WTC11 (cell line): ENCODE measurements around the gene HAUS6. TPM values are rescaled to one million over a fixed set of nuclear protein-coding genes. Genes with fewer than 3 reads are reported as not detected.

Experiments
- ATAC-seq: fragments of 200-7000 bp; cut with Tn5 transposase; 2 replicates; pipeline ENCODE4 v1.10.0; 2021; ENCODE audit warnings: mild to moderate bottlenecking, moderate library complexity
- CTCF ChIA-PET: fragments of 300-600 bp; sonication (Branson Sonifier 250); formaldehyde crosslinking; loops from one replicate; lab custom pipeline; 2021; ENCODE audit warnings: antibody characterized with exemption; lab: Charles Lee
- POLR2A ChIA-PET: fragments of 350-600 bp; sonication (Branson Sonifier 250); formaldehyde crosslinking; loops from one replicate; lab custom pipeline; 2021; ENCODE audit warnings: antibody characterized with exemption; lab: Charles Lee
- DNase-seq: peaks from one replicate; pipeline ENCODE4 v3.0.0; 2021; ENCODE audit warnings: low spot score
- H3K27ac Mint-ChIP-seq: 2 replicates; pipeline ENCODE4 v1.8.0; 2021; ENCODE audit warnings: mixed read lengths
- H3K27me3 Mint-ChIP-seq: 2 replicates; pipeline ENCODE4 v1.8.0; 2021; ENCODE audit warnings: low read depth, mild to moderate bottlenecking, moderate library complexity, mixed read lengths
- H3K36me3 Mint-ChIP-seq: 2 replicates; pipeline ENCODE4 v1.8.0; 2021; ENCODE audit warnings: mixed read lengths
- H3K4me1 Mint-ChIP-seq: 2 replicates; pipeline ENCODE4 v1.8.0; 2022; ENCODE audit warnings: mixed read lengths
- H3K4me3 Mint-ChIP-seq: 2 replicates; pipeline ENCODE4 v1.8.0; 2021; ENCODE audit warnings: mild to moderate bottlenecking, moderate library complexity, mixed read lengths
- H3K9me3 Mint-ChIP-seq: 2 replicates; pipeline ENCODE4 v1.8.0; 2021; ENCODE audit warnings: mixed read lengths
- ELF4 ChIP-seq: sonication (generic); formaldehyde crosslinking; IDR thresholded peaks from 2 replicates; pipeline ENCODE4 v1.8.1; 2022; ENCODE audit warnings: low read depth, mild to moderate bottlenecking, moderate library complexity, missing genetic modification reagents
- ESRRA ChIP-seq: sonication (generic); formaldehyde crosslinking; IDR thresholded peaks from 2 replicates; pipeline ENCODE4 v1.8.1; 2022; ENCODE audit warnings: mild to moderate bottlenecking, missing genetic modification reagents, borderline replicate concordance
- ETV6 ChIP-seq: sonication (generic); formaldehyde crosslinking; IDR thresholded peaks from 2 replicates; pipeline ENCODE4 v1.8.1; 2022; ENCODE audit warnings: mild to moderate bottlenecking, missing genetic modification reagents
- KAT7 ChIP-seq: sonication (generic); formaldehyde crosslinking; IDR thresholded peaks from 2 replicates; pipeline ENCODE4 v1.8.1; 2023; ENCODE audit warnings: missing genetic modification reagents, mild to moderate bottlenecking, borderline replicate concordance
- MXD4 ChIP-seq: fragments of 250-450 bp; sonication (Bioruptor Pico); IDR thresholded peaks from 2 replicates; pipeline ENCODE4 v1.8.0; 2021; ENCODE audit warnings: mild to moderate bottlenecking, moderate library complexity, borderline replicate concordance
- NFE2L1 ChIP-seq: sonication (generic); formaldehyde crosslinking; IDR thresholded peaks from 2 replicates; pipeline ENCODE4 v1.8.1; 2023; ENCODE audit warnings: missing genetic modification reagents
- RELA ChIP-seq: sonication (generic); formaldehyde crosslinking; IDR thresholded peaks from 2 replicates; pipeline ENCODE4 v1.8.1; 2022; ENCODE audit warnings: missing genetic modification reagents, mild to moderate bottlenecking, borderline replicate concordance
- SMAD4 ChIP-seq: sonication (generic); formaldehyde crosslinking; IDR thresholded peaks from 2 replicates; pipeline ENCODE4 v1.8.0; 2022; ENCODE audit warnings: mild to moderate bottlenecking, missing genetic modification reagents
- SP1 ChIP-seq: sonication (generic); formaldehyde crosslinking; conservative IDR thresholded peaks from 2 replicates; pipeline ENCODE4 v1.8.1; 2022; ENCODE audit warnings: missing genetic modification reagents
- TCF7 ChIP-seq: sonication (generic); formaldehyde crosslinking; IDR thresholded peaks from 2 replicates; pipeline ENCODE4 v1.8.0; 2022; ENCODE audit warnings: mild to moderate bottlenecking, low read depth, missing genetic modification reagents, moderate library complexity
- TEAD4 ChIP-seq: sonication (generic); formaldehyde crosslinking; IDR thresholded peaks from 2 replicates; pipeline ENCODE4 v1.8.0; 2022; ENCODE audit warnings: mild to moderate bottlenecking, missing genetic modification reagents
- ZNF121 ChIP-seq: sonication (generic); formaldehyde crosslinking; IDR thresholded peaks from 2 replicates; pipeline ENCODE4 v1.8.0; 2023; ENCODE audit warnings: missing genetic modification reagents
- ZNF219 ChIP-seq: sonication (generic); formaldehyde crosslinking; IDR thresholded peaks from 2 replicates; pipeline ENCODE4 v1.8.0; 2023; ENCODE audit warnings: missing genetic modification reagents, mild to moderate bottlenecking, borderline replicate concordance
- ZNF317 ChIP-seq: sonication (generic); formaldehyde crosslinking; IDR thresholded peaks from 2 replicates; pipeline ENCODE4 v1.8.1; 2023; ENCODE audit warnings: low read depth, mild to moderate bottlenecking, moderate library complexity, missing genetic modification reagents, borderline replicate concordance
- ZNF423 ChIP-seq: fragments of 250-450 bp; sonication (Bioruptor Pico); IDR thresholded peaks from 2 replicates; pipeline ENCODE4 v2.1.2; 2022; ENCODE audit warnings: mild to moderate bottlenecking, moderate library complexity
- total RNA-seq: library from RNA; stranded (reverse); gene quantifications from 3 replicates; pipeline ENCODE4 v1.2.3, GENCODE V29; 2021
- TF ChIP-seq, protein P1 (sequence below): sonication (generic); formaldehyde crosslinking; IDR thresholded peaks from 2 replicates; pipeline ENCODE4 v1.8.0; 2022; ENCODE audit warnings: mild to moderate bottlenecking, missing genetic modification reagents
- TF ChIP-seq, protein P2 (sequence below): fragments of 250-450 bp; sonication (Bioruptor Pico); IDR thresholded peaks from 2 replicates; pipeline ENCODE4 v1.9.0; 2021; ENCODE audit warnings: mild to moderate bottlenecking
- TF ChIP-seq, protein P3 (sequence below): sonication (generic); formaldehyde crosslinking; conservative IDR thresholded peaks from 2 replicates; pipeline ENCODE4 v1.8.1; 2022; ENCODE audit warnings: mild to moderate bottlenecking, missing genetic modification reagents
- TF ChIP-seq, protein P4 (sequence below): sonication (generic); formaldehyde crosslinking; IDR thresholded peaks from 2 replicates; pipeline ENCODE4 v1.8.0; 2023; ENCODE audit warnings: mild to moderate bottlenecking, missing genetic modification reagents
- TF ChIP-seq, protein P5 (sequence below): sonication (generic); formaldehyde crosslinking; IDR thresholded peaks from 2 replicates; pipeline ENCODE4 v1.8.1; 2022; ENCODE audit warnings: low read depth, missing genetic modification reagents, borderline replicate concordance
- TF ChIP-seq, protein P6 (sequence below): fragments of 250-450 bp; sonication (Bioruptor Pico); IDR thresholded peaks from 2 replicates; pipeline ENCODE4 v1.8.0; 2021; ENCODE audit warnings: mild to moderate bottlenecking
- TF ChIP-seq, protein P7 (sequence below): fragments of 250-450 bp; sonication (Bioruptor Pico); IDR thresholded peaks from 2 replicates; pipeline ENCODE4 v1.9.0; 2021; ENCODE audit warnings: mild to moderate bottlenecking, borderline replicate concordance
- TF ChIP-seq, protein P8 (sequence below): fragments of 250-450 bp; sonication (Bioruptor Pico); IDR thresholded peaks from 2 replicates; pipeline ENCODE4 v2.1.2; 2022; ENCODE audit warnings: mild to moderate bottlenecking, moderate library complexity

The HAUS6 gene
- total RNA-seq, 1 experiment from 2014 or later = 43.3 TPM

DNA sequence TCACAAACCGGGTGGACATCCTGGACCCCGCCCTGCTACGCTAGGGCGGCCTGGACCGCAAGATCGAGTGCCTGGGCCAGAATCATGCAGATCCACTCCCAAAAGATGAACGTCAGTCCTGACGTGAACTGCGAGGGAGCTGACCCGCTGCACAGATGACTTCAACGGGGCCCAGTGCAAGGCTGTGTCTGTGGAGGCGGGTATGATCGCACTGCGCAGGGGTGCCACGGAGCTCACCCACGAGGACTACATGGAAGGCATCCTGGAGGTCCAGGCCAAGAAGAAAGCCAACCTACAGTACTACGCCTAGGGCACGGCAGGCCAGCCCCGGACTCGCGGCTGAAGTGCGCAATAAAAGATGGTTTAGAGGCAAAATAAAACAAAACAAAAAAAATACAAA is 74.9 kb downstream of the HAUS6 start (continued):
- TF ChIP-seq, protein P1, sequence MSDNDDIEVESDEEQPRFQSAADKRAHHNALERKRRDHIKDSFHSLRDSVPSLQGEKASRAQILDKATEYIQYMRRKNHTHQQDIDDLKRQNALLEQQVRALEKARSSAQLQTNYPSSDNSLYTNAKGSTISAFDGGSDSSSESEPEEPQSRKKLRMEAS (CRISPR knock-in tag) = no peak
- TF ChIP-seq, protein P2, sequence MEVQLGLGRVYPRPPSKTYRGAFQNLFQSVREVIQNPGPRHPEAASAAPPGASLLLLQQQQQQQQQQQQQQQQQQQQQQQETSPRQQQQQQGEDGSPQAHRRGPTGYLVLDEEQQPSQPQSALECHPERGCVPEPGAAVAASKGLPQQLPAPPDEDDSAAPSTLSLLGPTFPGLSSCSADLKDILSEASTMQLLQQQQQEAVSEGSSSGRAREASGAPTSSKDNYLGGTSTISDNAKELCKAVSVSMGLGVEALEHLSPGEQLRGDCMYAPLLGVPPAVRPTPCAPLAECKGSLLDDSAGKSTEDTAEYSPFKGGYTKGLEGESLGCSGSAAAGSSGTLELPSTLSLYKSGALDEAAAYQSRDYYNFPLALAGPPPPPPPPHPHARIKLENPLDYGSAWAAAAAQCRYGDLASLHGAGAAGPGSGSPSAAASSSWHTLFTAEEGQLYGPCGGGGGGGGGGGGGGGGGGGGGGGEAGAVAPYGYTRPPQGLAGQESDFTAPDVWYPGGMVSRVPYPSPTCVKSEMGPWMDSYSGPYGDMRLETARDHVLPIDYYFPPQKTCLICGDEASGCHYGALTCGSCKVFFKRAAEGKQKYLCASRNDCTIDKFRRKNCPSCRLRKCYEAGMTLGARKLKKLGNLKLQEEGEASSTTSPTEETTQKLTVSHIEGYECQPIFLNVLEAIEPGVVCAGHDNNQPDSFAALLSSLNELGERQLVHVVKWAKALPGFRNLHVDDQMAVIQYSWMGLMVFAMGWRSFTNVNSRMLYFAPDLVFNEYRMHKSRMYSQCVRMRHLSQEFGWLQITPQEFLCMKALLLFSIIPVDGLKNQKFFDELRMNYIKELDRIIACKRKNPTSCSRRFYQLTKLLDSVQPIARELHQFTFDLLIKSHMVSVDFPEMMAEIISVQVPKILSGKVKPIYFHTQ (CRISPR knock-in tag) = no peak
- TF ChIP-seq ELF4 (no peak), ETV6 (CRISPR knock-in tag) (no peak), TEAD4 (no peak), ESRRA (no peak)
- TF ChIP-seq, protein P3, sequence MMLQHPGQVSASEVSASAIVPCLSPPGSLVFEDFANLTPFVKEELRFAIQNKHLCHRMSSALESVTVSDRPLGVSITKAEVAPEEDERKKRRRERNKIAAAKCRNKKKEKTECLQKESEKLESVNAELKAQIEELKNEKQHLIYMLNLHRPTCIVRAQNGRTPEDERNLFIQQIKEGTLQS = no peak

DNA sequence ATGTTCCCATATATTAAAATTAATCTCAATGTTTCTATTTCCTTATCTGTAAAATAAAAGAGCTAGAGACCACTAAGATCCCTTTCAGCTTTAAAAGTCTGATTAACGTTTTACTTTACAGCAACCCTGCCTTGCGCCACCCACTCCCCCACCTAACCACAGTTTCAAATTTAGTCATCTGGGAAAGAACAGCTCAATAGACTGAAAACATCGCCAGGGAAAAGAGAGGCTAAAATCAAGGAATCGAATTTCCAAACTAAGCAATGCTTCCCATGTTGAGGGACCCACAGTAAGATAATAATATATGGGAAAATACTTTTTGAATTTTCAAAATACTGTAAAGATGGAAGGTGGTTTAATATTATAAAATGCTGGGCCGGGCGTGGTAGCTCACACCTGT is 76.3 kb downstream of the HAUS6 start:
- Mint-ChIP-seq H3K27me3 (peaks cover 4% of the 10 kb centered on the region; the same call in 1 of the 2 replicates), H3K36me3 (peaks cover 7% of the 10 kb centered on the region; the same call in 1 of the 2 replicates), H3K27ac (no peak overlapping the region), H3K4me3 (no peak overlapping the region), H3K4me1 (no peaks in the 10 kb centered on the region), H3K9me3 (peaks cover 14% of the 10 kb centered on the region)
- CTCF ChIA-PET = interaction anchor here (1.0 to 1.2 kb wide), 2 partner anchors 431 to 438 kb away, joined by 3 read pairs; no protein-coding TSS in a partner anchor
- POLR2A ChIA-PET = no interaction called here
- DNase-seq = no peak
- no peak for ATAC-seq
- TF ChIP-seq ESRRA (no peak), ZNF317 (CRISPR knock-in tag) (no peak), ZNF423 (CRISPR knock-in tag) (no peak), KAT7 (CRISPR knock-in tag) (no peak), ZNF121 (no peak), SP1 (CRISPR knock-in tag) (no peak), MXD4 (no peak), SMAD4 (CRISPR knock-in tag) (no peak), NFE2L1 (CRISPR knock-in tag) (no peak), RELA (CRISPR knock-in tag) (no peak), TCF7 (no peak), ZNF219 (CRISPR knock-in tag) (no peak)
- TF ChIP-seq, protein P4, sequence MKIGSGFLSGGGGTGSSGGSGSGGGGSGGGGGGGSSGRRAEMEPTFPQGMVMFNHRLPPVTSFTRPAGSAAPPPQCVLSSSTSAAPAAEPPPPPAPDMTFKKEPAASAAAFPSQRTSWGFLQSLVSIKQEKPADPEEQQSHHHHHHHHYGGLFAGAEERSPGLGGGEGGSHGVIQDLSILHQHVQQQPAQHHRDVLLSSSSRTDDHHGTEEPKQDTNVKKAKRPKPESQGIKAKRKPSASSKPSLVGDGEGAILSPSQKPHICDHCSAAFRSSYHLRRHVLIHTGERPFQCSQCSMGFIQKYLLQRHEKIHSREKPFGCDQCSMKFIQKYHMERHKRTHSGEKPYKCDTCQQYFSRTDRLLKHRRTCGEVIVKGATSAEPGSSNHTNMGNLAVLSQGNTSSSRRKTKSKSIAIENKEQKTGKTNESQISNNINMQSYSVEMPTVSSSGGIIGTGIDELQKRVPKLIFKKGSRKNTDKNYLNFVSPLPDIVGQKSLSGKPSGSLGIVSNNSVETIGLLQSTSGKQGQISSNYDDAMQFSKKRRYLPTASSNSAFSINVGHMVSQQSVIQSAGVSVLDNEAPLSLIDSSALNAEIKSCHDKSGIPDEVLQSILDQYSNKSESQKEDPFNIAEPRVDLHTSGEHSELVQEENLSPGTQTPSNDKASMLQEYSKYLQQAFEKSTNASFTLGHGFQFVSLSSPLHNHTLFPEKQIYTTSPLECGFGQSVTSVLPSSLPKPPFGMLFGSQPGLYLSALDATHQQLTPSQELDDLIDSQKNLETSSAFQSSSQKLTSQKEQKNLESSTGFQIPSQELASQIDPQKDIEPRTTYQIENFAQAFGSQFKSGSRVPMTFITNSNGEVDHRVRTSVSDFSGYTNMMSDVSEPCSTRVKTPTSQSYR (CRISPR knock-in tag) = no peak
- TF ChIP-seq, protein P5, sequence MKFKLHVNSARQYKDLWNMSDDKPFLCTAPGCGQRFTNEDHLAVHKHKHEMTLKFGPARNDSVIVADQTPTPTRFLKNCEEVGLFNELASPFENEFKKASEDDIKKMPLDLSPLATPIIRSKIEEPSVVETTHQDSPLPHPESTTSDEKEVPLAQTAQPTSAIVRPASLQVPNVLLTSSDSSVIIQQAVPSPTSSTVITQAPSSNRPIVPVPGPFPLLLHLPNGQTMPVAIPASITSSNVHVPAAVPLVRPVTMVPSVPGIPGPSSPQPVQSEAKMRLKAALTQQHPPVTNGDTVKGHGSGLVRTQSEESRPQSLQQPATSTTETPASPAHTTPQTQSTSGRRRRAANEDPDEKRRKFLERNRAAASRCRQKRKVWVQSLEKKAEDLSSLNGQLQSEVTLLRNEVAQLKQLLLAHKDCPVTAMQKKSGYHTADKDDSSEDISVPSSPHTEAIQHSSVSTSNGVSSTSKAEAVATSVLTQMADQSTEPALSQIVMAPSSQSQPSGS (CRISPR knock-in tag) = no peak
- TF ChIP-seq, protein P6, sequence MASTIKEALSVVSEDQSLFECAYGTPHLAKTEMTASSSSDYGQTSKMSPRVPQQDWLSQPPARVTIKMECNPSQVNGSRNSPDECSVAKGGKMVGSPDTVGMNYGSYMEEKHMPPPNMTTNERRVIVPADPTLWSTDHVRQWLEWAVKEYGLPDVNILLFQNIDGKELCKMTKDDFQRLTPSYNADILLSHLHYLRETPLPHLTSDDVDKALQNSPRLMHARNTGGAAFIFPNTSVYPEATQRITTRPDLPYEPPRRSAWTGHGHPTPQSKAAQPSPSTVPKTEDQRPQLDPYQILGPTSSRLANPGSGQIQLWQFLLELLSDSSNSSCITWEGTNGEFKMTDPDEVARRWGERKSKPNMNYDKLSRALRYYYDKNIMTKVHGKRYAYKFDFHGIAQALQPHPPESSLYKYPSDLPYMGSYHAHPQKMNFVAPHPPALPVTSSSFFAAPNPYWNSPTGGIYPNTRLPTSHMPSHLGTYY (CRISPR knock-in tag) = no peak
- TF ChIP-seq, protein P7, sequence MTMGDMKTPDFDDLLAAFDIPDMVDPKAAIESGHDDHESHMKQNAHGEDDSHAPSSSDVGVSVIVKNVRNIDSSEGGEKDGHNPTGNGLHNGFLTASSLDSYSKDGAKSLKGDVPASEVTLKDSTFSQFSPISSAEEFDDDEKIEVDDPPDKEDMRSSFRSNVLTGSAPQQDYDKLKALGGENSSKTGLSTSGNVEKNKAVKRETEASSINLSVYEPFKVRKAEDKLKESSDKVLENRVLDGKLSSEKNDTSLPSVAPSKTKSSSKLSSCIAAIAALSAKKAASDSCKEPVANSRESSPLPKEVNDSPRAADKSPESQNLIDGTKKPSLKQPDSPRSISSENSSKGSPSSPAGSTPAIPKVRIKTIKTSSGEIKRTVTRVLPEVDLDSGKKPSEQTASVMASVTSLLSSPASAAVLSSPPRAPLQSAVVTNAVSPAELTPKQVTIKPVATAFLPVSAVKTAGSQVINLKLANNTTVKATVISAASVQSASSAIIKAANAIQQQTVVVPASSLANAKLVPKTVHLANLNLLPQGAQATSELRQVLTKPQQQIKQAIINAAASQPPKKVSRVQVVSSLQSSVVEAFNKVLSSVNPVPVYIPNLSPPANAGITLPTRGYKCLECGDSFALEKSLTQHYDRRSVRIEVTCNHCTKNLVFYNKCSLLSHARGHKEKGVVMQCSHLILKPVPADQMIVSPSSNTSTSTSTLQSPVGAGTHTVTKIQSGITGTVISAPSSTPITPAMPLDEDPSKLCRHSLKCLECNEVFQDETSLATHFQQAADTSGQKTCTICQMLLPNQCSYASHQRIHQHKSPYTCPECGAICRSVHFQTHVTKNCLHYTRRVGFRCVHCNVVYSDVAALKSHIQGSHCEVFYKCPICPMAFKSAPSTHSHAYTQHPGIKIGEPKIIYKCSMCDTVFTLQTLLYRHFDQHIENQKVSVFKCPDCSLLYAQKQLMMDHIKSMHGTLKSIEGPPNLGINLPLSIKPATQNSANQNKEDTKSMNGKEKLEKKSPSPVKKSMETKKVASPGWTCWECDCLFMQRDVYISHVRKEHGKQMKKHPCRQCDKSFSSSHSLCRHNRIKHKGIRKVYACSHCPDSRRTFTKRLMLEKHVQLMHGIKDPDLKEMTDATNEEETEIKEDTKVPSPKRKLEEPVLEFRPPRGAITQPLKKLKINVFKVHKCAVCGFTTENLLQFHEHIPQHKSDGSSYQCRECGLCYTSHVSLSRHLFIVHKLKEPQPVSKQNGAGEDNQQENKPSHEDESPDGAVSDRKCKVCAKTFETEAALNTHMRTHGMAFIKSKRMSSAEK (CRISPR knock-in tag) = no peak
- TF ChIP-seq, protein P8, sequence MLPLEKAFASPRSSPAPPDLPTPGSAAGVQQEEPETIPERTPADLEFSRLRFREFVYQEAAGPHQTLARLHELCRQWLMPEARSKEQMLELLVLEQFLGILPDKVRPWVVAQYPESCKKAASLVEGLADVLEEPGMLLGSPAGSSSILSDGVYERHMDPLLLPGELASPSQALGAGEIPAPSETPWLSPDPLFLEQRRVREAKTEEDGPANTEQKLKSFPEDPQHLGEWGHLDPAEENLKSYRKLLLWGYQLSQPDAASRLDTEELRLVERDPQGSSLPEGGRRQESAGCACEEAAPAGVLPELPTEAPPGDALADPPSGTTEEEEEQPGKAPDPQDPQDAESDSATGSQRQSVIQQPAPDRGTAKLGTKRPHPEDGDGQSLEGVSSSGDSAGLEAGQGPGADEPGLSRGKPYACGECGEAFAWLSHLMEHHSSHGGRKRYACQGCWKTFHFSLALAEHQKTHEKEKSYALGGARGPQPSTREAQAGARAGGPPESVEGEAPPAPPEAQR (CRISPR knock-in tag) = no peak
